Astrocyte (in vitro differentiated cells and primary cell): ENCODE results near the gene PEAR1. TPM values are rescaled to one million over a fixed set of nuclear protein-coding genes. Genes with fewer than 3 reads are reported as not detected.

Experiments
- DNase-seq: peaks from one replicate; pipeline ENCODE4 v3.0.0-alpha.2; 2010; ENCODE audit warnings: low read depth
- FAIRE-seq: peaks from 2 replicates; lab custom pipeline; 2011; peaks lifted over from hg19 to GRCh38; lab: Jason Lieb, UNC
- H2AFZ ChIP-seq: 2 replicates; pipeline ENCODE4 v1.6.0; 2012; ENCODE audit warnings: low read depth, low read length, inconsistent platforms
- H3K27ac ChIP-seq: 2 replicates; pipeline ENCODE4 v1.5.1; 2011; ENCODE audit warnings: low read depth, low read length, inconsistent platforms
- H3K27me3 ChIP-seq: 2 replicates; pipeline ENCODE4 v1.6.0; 2011; ENCODE audit warnings: low read length, inconsistent platforms; ENCODE audit not compliant: insufficient read depth
- H3K36me3 ChIP-seq: 2 replicates; pipeline ENCODE4 v1.5.1; 2011; ENCODE audit warnings: low read length, inconsistent platforms; ENCODE audit not compliant: insufficient read depth
- H3K4me1 ChIP-seq: 2 replicates; pipeline ENCODE4 v1.5.1; 2011; ENCODE audit warnings: low read length, inconsistent platforms; ENCODE audit not compliant: insufficient read depth
- H3K4me2 ChIP-seq: 2 replicates; pipeline ENCODE4 v1.6.0; 2012; ENCODE audit warnings: low read length, inconsistent platforms
- H3K4me3 ChIP-seq: 2 replicates; pipeline ENCODE4 v1.5.1; 2011; ENCODE audit warnings: low read depth, mild to moderate bottlenecking, low read length, inconsistent platforms; ENCODE audit not compliant: insufficient read depth
- H3K79me2 ChIP-seq: 2 replicates; pipeline ENCODE4 v1.6.0; 2012; ENCODE audit warnings: mild to moderate bottlenecking, low read length, inconsistent platforms; ENCODE audit not compliant: insufficient read depth
- H3K9ac ChIP-seq: 2 replicates; pipeline ENCODE4 v1.6.0; 2012; ENCODE audit warnings: mild to moderate bottlenecking, low read length, inconsistent platforms
- H3K9me3 ChIP-seq: 2 replicates; pipeline ENCODE4 v1.5.1; 2012; ENCODE audit warnings: low read depth, mild to moderate bottlenecking, low read length, inconsistent platforms; ENCODE audit not compliant: insufficient read depth
- H4K20me1 ChIP-seq: 2 replicates; pipeline ENCODE4 v1.6.0; 2012; ENCODE audit warnings: low read length, inconsistent platforms; ENCODE audit not compliant: insufficient read depth
- H3K27ac Mint-ChIP-seq: one replicate; pipeline ENCODE4 v1.8.0; 2021; ENCODE audit warnings: mild to moderate bottlenecking, mixed read lengths; ENCODE audit not compliant: unreplicated experiment
- H3K27me3 Mint-ChIP-seq: one replicate; pipeline ENCODE4 v1.8.0; 2021; ENCODE audit warnings: low read depth, mixed read lengths; ENCODE audit not compliant: unreplicated experiment
- H3K36me3 Mint-ChIP-seq: one replicate; pipeline ENCODE4 v1.8.0; 2021; ENCODE audit warnings: low read depth, mixed read lengths; ENCODE audit not compliant: unreplicated experiment
- H3K4me1 Mint-ChIP-seq: one replicate; pipeline ENCODE4 v1.8.0; 2021; ENCODE audit warnings: low read depth, mixed read lengths; ENCODE audit not compliant: unreplicated experiment
- H3K4me3 Mint-ChIP-seq: one replicate; pipeline ENCODE4 v1.8.0; 2021; ENCODE audit warnings: mild to moderate bottlenecking, moderate library complexity, mixed read lengths; ENCODE audit not compliant: unreplicated experiment
- H3K9me3 Mint-ChIP-seq: one replicate; pipeline ENCODE4 v1.8.0; 2021; ENCODE audit warnings: mild to moderate bottlenecking, mixed read lengths; ENCODE audit not compliant: unreplicated experiment
- CTCF ChIP-seq: IDR thresholded peaks from 2 replicates; pipeline ENCODE4 v1.5.1; 2011; ENCODE audit warnings: low read depth, mild to moderate bottlenecking, inconsistent platforms, low read length, moderate library complexity; ENCODE audit not compliant: insufficient read depth
- EZH2 ChIP-seq: IDR thresholded peaks from 2 replicates; pipeline ENCODE4 v1.6.1; 2012; ENCODE audit warnings: mild to moderate bottlenecking, low read length, inconsistent platforms; ENCODE audit not compliant: insufficient read depth
- total RNA-seq: library from RNA; stranded (reverse); gene quantifications from 2 replicates; pipeline ENCODE4 v1.2.1, GENCODE V29; 2021

Gene PEAR1
- total RNA-seq, 1 donor from 2014 or later, result 17.3 TPM

GRCh38 chr1:156881663-156882062, 11.9 kb upstream of the PEAR1 start:
- Histone ChIP-seq H3K27ac (no peak overlapping the region), H3K9me3 (no peaks in the 10 kb centered on the region), H3K4me1 (no peaks in the 10 kb centered on the region), H3K4me3 (no peak overlapping the region), H3K27me3 (peaks cover 55% of the 10 kb centered on the region), H4K20me1 (no peaks in the 10 kb centered on the region), H3K79me2 (no peaks in the 10 kb centered on the region), H3K9ac (no peak overlapping the region), H2AFZ (no peak overlapping the region), H3K4me2 (no peak overlapping the region), H3K36me3 (no peaks in the 10 kb centered on the region)
- TF ChIP-seq EZH2, result no peak
- no peak for TF ChIP-seq CTCF
- no peak overlapping the region for H3K4me3 Mint-ChIP-seq
- FAIRE-seq, result no peak
- H3K27me3 Mint-ChIP-seq, result peaks cover 88% of the 10 kb centered on the region
- no peaks in the 10 kb centered on the region for H3K36me3 Mint-ChIP-seq
- H3K27ac Mint-ChIP-seq, result no peak overlapping the region
- no peaks in the 10 kb centered on the region for H3K9me3 Mint-ChIP-seq
- no peak for DNase-seq
- H3K4me1 Mint-ChIP-seq, result peaks cover 5% of the 10 kb centered on the region

- DNase-seq (no peak), FAIRE-seq (no peak)
- peaks cover 50% of the 10 kb centered on the region for H3K27me3 ChIP-seq
- H3K36me3 ChIP-seq, result no peaks in the 10 kb centered on the region
- H3K27ac ChIP-seq, result no peak overlapping the region
- no peak overlapping the region for H3K4me3 ChIP-seq
- no peaks in the 10 kb centered on the region for H3K36me3 Mint-ChIP-seq
- TF ChIP-seq EZH2, result no peak
- TF ChIP-seq CTCF, result no peak
- H3K9ac ChIP-seq, result no peak overlapping the region
- H3K27me3 Mint-ChIP-seq, result peaks cover 89% of the 10 kb centered on the region
- H3K4me2 ChIP-seq, result no peak overlapping the region
- H3K4me1 Mint-ChIP-seq, result peaks cover 5% of the 10 kb centered on the region
- no peak overlapping the region for H2AFZ ChIP-seq
- H3K79me2 ChIP-seq, result no peaks in the 10 kb centered on the region
- H3K9me3 Mint-ChIP-seq, result no peaks in the 10 kb centered on the region
- H3K4me3 Mint-ChIP-seq, result no peak overlapping the region
- no peaks in the 10 kb centered on the region for H3K9me3 ChIP-seq
- H4K20me1 ChIP-seq, result no peaks in the 10 kb centered on the region
- no peak overlapping the region for H3K27ac Mint-ChIP-seq
- no peaks in the 10 kb centered on the region for H3K4me1 ChIP-seq
These were observed 11.0 kb upstream of the PEAR1 start for GRCh38 chr1:156882543-156882942.

DNA sequence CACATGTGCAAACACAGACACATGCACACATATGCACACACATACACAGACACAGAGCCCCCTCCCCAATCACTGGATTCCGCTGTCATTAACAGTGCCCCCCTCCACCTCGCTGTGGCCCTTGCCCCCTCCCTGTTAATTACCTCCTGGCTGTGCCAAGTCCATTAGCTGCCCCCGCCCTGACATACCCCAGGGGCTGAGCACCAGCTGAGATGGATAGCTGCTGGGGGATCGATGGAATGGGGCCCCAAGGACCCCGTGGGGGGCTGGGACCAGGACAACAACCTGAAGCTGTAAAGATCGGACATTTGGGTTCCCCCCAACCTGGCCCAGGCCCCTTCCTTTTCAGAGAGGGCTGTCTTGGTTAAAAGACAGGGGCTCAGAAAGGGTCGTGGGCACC, 9.6 kb upstream of the PEAR1 start:
- Histone ChIP-seq H3K27ac (no peak overlapping the region), H3K36me3 (no peaks in the 10 kb centered on the region), H3K4me2 (no peak overlapping the region), H2AFZ (no peak overlapping the region), H4K20me1 (no peaks in the 10 kb centered on the region), H3K79me2 (no peaks in the 10 kb centered on the region), H3K9me3 (no peaks in the 10 kb centered on the region), H3K9ac (no peak overlapping the region), H3K27me3 (peaks cover 43% of the 10 kb centered on the region), H3K4me3 (no peak overlapping the region), H3K4me1 (no peaks in the 10 kb centered on the region)
- Mint-ChIP-seq H3K4me1 (peaks cover 5% of the 10 kb centered on the region), H3K27me3 (peaks cover 84% of the 10 kb centered on the region), H3K9me3 (no peaks in the 10 kb centered on the region), H3K36me3 (no peaks in the 10 kb centered on the region), H3K27ac (no peak overlapping the region), H3K4me3 (no peak overlapping the region)
- FAIRE-seq (no peak), DNase-seq (no peak)
- TF ChIP-seq EZH2 (no peak), CTCF (no peak)
